KMS-11 (cell line): ENCODE results near the gene DNM3.

Experiments
- H2AFZ ChIP-seq: fragments of 200-600 bp; sonication (generic); 2 replicates; pipeline ENCODE4 v1.6.1; 2016; ENCODE audit warnings: antibody characterized with exemption, mixed run types, low read depth
- H3K27ac ChIP-seq: fragments of 200-600 bp; sonication (generic); 2 replicates; pipeline ENCODE4 v1.6.1; 2016; ENCODE audit warnings: mild to moderate bottlenecking, mixed run types
- H3K27me3 ChIP-seq: fragments of 200-600 bp; sonication (generic); 2 replicates; pipeline ENCODE4 v1.6.1; 2017; ENCODE audit warnings: mild to moderate bottlenecking, low read depth, mixed run types, moderate library complexity; ENCODE audit not compliant: insufficient read depth
- H3K36me3 ChIP-seq: fragments of 200-600 bp; sonication (generic); 2 replicates; pipeline ENCODE4 v1.6.1; 2017; ENCODE audit warnings: mild to moderate bottlenecking, mixed run types; ENCODE audit not compliant: insufficient read depth
- H3K4me1 ChIP-seq: fragments of 200-600 bp; sonication (generic); 2 replicates; pipeline ENCODE4 v1.6.1; 2016; ENCODE audit warnings: mild to moderate bottlenecking, low read depth, mixed run types; ENCODE audit not compliant: poor library complexity, severe bottlenecking
- H3K4me2 ChIP-seq: fragments of 200-600 bp; sonication (generic); 2 replicates; pipeline ENCODE4 v1.7.0; 2016; ENCODE audit warnings: mild to moderate bottlenecking, mixed run types
- H3K4me3 ChIP-seq: fragments of 200-600 bp; sonication (generic); IDR thresholded peaks from 2 replicates; pipeline ENCODE4 v1.6.1; 2017; ENCODE audit warnings: low read depth, low read length, mixed read lengths; ENCODE audit not compliant: insufficient read depth
- H3K79me2 ChIP-seq: fragments of 200-600 bp; sonication (generic); 2 replicates; pipeline ENCODE4 v1.6.1; 2016; ENCODE audit warnings: low read depth, mixed run types; ENCODE audit not compliant: insufficient read depth
- H3K9ac ChIP-seq: fragments of 200-600 bp; sonication (generic); 2 replicates; pipeline ENCODE4 v1.6.1; 2016; ENCODE audit warnings: mild to moderate bottlenecking, mixed run types
- H4K20me1 ChIP-seq: fragments of 200-600 bp; sonication (generic); 2 replicates; pipeline ENCODE4 v1.6.1; 2016; ENCODE audit warnings: mild to moderate bottlenecking, mixed run types; ENCODE audit not compliant: insufficient read depth
- CTCF ChIP-seq: fragments of 200-600 bp; sonication (generic); conservative IDR thresholded peaks from 2 replicates; pipeline ENCODE4 v1.6.1; 2017; ENCODE audit warnings: low read depth, mild to moderate bottlenecking, antibody characterized with exemption, low read length, moderate library complexity, mixed read lengths

The DNM3 gene

GRCh38 chr1:171912509-171913175 lies 71.3 kb downstream of the DNM3 start:
- Histone ChIP-seq H3K9ac (no peak overlapping the region), H4K20me1 (no peaks in the 10 kb centered on the region), H3K4me1 (peaks cover 27% of the 10 kb centered on the region), H3K79me2 (no peaks in the 10 kb centered on the region), H2AFZ (no peak overlapping the region), H3K27ac (no peak overlapping the region), H3K4me2 (no peak overlapping the region), H3K27me3 (no peaks in the 10 kb centered on the region), H3K36me3 (no peaks in the 10 kb centered on the region), H3K4me3 (no peak overlapping the region)
- TF ChIP-seq CTCF, result no peak

- Histone ChIP-seq H4K20me1 (no peaks in the 10 kb centered on the region), H3K4me1 (peaks cover 25% of the 10 kb centered on the region), H3K36me3 (no peaks in the 10 kb centered on the region), H3K9ac (no peak overlapping the region), H3K27me3 (no peaks in the 10 kb centered on the region), H3K79me2 (no peaks in the 10 kb centered on the region), H2AFZ (no peak overlapping the region), H3K4me3 (no peak overlapping the region), H3K4me2 (no peak overlapping the region; the same call in 1 of the 2 replicates), H3K27ac (no peak overlapping the region)
- TF ChIP-seq CTCF, result no peak
Measured at GRCh38 chr1:171913385-171913784, 72.1 kb downstream of the DNM3 start.

- Histone ChIP-seq H2AFZ (no peak overlapping the region), H4K20me1 (no peaks in the 10 kb centered on the region), H3K4me1 (peaks cover 10% of the 10 kb centered on the region), H3K27me3 (no peaks in the 10 kb centered on the region), H3K27ac (no peak overlapping the region), H3K9ac (no peak overlapping the region), H3K79me2 (no peaks in the 10 kb centered on the region), H3K36me3 (no peaks in the 10 kb centered on the region), H3K4me3 (no peak overlapping the region), H3K4me2 (no peak overlapping the region)
- TF ChIP-seq CTCF, result no peak
Measured at GRCh38 chr1:171916315-171916771, 75.0 kb downstream of the DNM3 start.

- Histone ChIP-seq H3K36me3 (no peaks in the 10 kb centered on the region), H3K27ac (no peak overlapping the region), H3K4me2 (no peak overlapping the region), H3K79me2 (no peaks in the 10 kb centered on the region), H3K4me1 (peaks cover 10% of the 10 kb centered on the region), H3K9ac (no peak overlapping the region), H3K27me3 (no peaks in the 10 kb centered on the region), H2AFZ (no peak overlapping the region), H4K20me1 (no peaks in the 10 kb centered on the region), H3K4me3 (no peak overlapping the region)
- TF ChIP-seq CTCF, result no peak
Measured at GRCh38 chr1:171917331-171917730, 76.0 kb downstream of the DNM3 start.
